Amygdala (tissue), 56 donors: ENCODE data around the gene PHKA1.
A peak's percentile ranks its signal among the peaks of the same experiment; 100 is the strongest.
"Not testable (repeated sequence)": the region's sequence is repeated elsewhere in the genome, so short reads cannot be mapped to it uniquely, and the experiment has no call there.

Source experiments
- DNase-seq, 56 donors: peaks; one replicate each; lab custom pipeline; 2025; lab: John Stamatoyannopoulos, UW

The PHKA1 gene

GRCh38 chrX:72673951-72674350 is 40.2 kb downstream of the PHKA1 start:
- not testable (repeated sequence) for DNase-seq

GRCh38 chrX:72669508-72669907 is 44.6 kb downstream of the PHKA1 start:
- DNase-seq = not testable (repeated sequence)

- DNase-seq = no peak
These were observed 47.7 kb downstream of the PHKA1 start for GRCh38 chrX:72666451-72666850.

GRCh38 chrX:72663737-72664136 is 50.4 kb downstream of the PHKA1 start:
- DNase-seq = no peak

GRCh38 chrX:72662020-72662747 is 51.9 kb downstream of the PHKA1 start:
- no peak for DNase-seq

- DNase-seq = no peak
These were observed 54.4 kb downstream of the PHKA1 start for GRCh38 chrX:72659723-72660122.

GRCh38 chrX:72652082-72652481 is 62.0 kb downstream of the PHKA1 start:
- DNase-seq = peak in 20 of 56 donors; percentile 0 to 41 (median 3)

GRCh38 chrX:72644946-72645345 is 69.2 kb downstream of the PHKA1 start:
- DNase-seq = peak in 6 of 56 donors; percentile 0 to 18 (median 1)

GRCh38 chrX:72641611-72642010 is 72.5 kb downstream of the PHKA1 start:
- DNase-seq = no peak

- no peak for DNase-seq
These were observed 78.2 kb downstream of the PHKA1 start for GRCh38 chrX:72635930-72636329.

GRCh38 chrX:72634331-72634730 is 79.8 kb downstream of the PHKA1 start:
- peak in 2 of 56 donors; percentile 0 for DNase-seq

GRCh38 chrX:72630185-72630584 is 83.9 kb downstream of the PHKA1 start:
- DNase-seq = no peak

- DNase-seq = no peak
These were observed 89.9 kb downstream of the PHKA1 start for GRCh38 chrX:72624194-72624593.

GRCh38 chrX:72621625-72622485 is 92.3 kb downstream of the PHKA1 start:
- no peak for DNase-seq

- DNase-seq = no peak
These were observed 92.9 kb downstream of the PHKA1 start for GRCh38 chrX:72621163-72621562.

- peak in 1 of 56 donors; percentile 0 for DNase-seq
These were observed 93.5 kb downstream of the PHKA1 start for GRCh38 chrX:72620550-72621145.

GRCh38 chrX:72609313-72609712 is 104.8 kb downstream of the PHKA1 start:
- DNase-seq = no peak

GRCh38 chrX:72604705-72605104 is 109.4 kb downstream of the PHKA1 start:
- no peak for DNase-seq

GRCh38 chrX:72604112-72604511 is 110.0 kb downstream of the PHKA1 start:
- no peak for DNase-seq

- not testable (repeated sequence) for DNase-seq
These were observed 123.1 kb downstream of the PHKA1 start for GRCh38 chrX:72591038-72591437.

- no peak for DNase-seq
These were observed 129.9 kb downstream of the PHKA1 start for GRCh38 chrX:72584163-72584562.
